ENCODE data around the gene LELP1. TPM values are rescaled to one million over a fixed set of nuclear protein-coding genes. Genes with fewer than 3 reads are reported as not detected.
"Not testable (repeated sequence)": the region's sequence is repeated elsewhere in the genome, so short reads cannot be mapped to it uniquely, and the experiment has no call there.

The LELP1 gene
- total RNA-seq = not detected
- not detected for total RNA-seq (2013)
- 0 to 0.05 (median 0) reads per million in 29 experiments for total RNA-seq

- no peak within 1 kb of the TSS for H3K27ac ChIP-seq (ENCODE audit: low read length)
- CTCF ChIA-PET = no interaction called here
- no peak within 1 kb of the TSS for H3K4me3 ChIP-seq (ENCODE audit: control insufficient read depth in 1 of 2, extremely low read depth in 1 of 2, low read length in 1 of 2)
- no peaks in the 10 kb centered on the region for H3K4me1 Mint-ChIP-seq
- ATAC-seq (replicated peaks in 1 of 4) (no peak), DNase-seq (no peak)
- peaks cover 41 to 56% of the 10 kb centered on the region in 2 donors for H3K27me3 Mint-ChIP-seq
- H3K36me3 Mint-ChIP-seq = no peaks in the 10 kb centered on the region
- no peak within 1 kb of the TSS for H3K27ac Mint-ChIP-seq
- POLR2A ChIA-PET = no interaction called here
- no peaks in the 10 kb centered on the region for H3K9me3 ChIP-seq
- H3K4me3 Mint-ChIP-seq = no peak within 1 kb of the TSS
- no peaks in the 10 kb centered on the region for H3K36me3 ChIP-seq (ENCODE audit: control insufficient read depth in 2 of 2, extremely low read depth in 1 of 2, insufficient read depth in 1 of 2, low read length in 1 of 2)
- no CpG with 5 or more reads among the region's 1 CpG for whole genome bisulfite sequencing (ENCODE audit: insufficient coverage)
- H3K9me3 Mint-ChIP-seq = no peaks in the 10 kb centered on the region
- H3K27me3 ChIP-seq (replicated peaks in 1 of 2; ENCODE audit: control insufficient read depth in 2 of 2, extremely low read depth in 1 of 2, insufficient read depth in 2 of 2, low read length in 1 of 2) = peaks cover 5 to 15% of the 10 kb centered on the region in 2 experiments
- H3K4me1 ChIP-seq (ENCODE audit: control insufficient read depth in 1 of 2, extremely low read depth in 1 of 2, insufficient read depth in 2 of 2, low read length in 2 of 2) = no peaks in the 10 kb centered on the region
Observed at GRCh38 chr1:153203130-153203529, at the start of gene LELP1. Gene LELP1 (plus strand): TSS chr1:153203430. CDS start chr1:153204708, 1,278 bp downstream.

GRCh38 chr1:153155541-153155940 is 47.7 kb upstream of the LELP1 start:
- H3K27me3 ChIP-seq (replicated peaks in 1 of 2; ENCODE audit: control insufficient read depth in 2 of 2, extremely low read depth in 1 of 2, insufficient read depth in 2 of 2, low read length in 1 of 2) = peaks cover 5 to 6% of the 10 kb centered on the region in 2 experiments
- no peaks in the 10 kb centered on the region for H3K4me1 Mint-ChIP-seq

GRCh38 chr1:153168686-153169085 is 34.5 kb upstream of the LELP1 start:
- ChIA-PET POLR2A (no interaction called here), CTCF (no interaction called here)
- WGBS (ENCODE audit: insufficient coverage) = no CpG with 5 or more reads among the region's 2 CpGs
- H3K36me3 ChIP-seq (ENCODE audit: control insufficient read depth in 2 of 2, extremely low read depth in 1 of 2, insufficient read depth in 1 of 2, low read length in 1 of 2) = no peaks in the 10 kb centered on the region
- H3K4me1 Mint-ChIP-seq = no peaks in the 10 kb centered on the region
- ATAC-seq (replicated peaks in 1 of 4) (no peak), DNase-seq (no peak)
- H3K27me3 Mint-ChIP-seq = peaks cover 29 to 35% of the 10 kb centered on the region in 2 donors
- no peaks in the 10 kb centered on the region for H3K36me3 Mint-ChIP-seq
- H3K4me3 Mint-ChIP-seq = no peak overlapping the region
- H3K4me3 ChIP-seq (ENCODE audit: control insufficient read depth in 1 of 2, extremely low read depth in 1 of 2, low read length in 1 of 2) = no peak overlapping the region
- H3K9me3 ChIP-seq = no peaks in the 10 kb centered on the region
- H3K27me3 ChIP-seq (replicated peaks in 1 of 2; ENCODE audit: control insufficient read depth in 2 of 2, extremely low read depth in 1 of 2, insufficient read depth in 2 of 2, low read length in 1 of 2) = peaks cover 3 to 8% of the 10 kb centered on the region in 2 experiments
- H3K27ac Mint-ChIP-seq = no peak overlapping the region
- H3K4me1 ChIP-seq (ENCODE audit: control insufficient read depth in 1 of 2, extremely low read depth in 1 of 2, insufficient read depth in 2 of 2, low read length in 2 of 2) = no peaks in the 10 kb centered on the region
- no peak overlapping the region for H3K27ac ChIP-seq (ENCODE audit: low read length)
- no peaks in the 10 kb centered on the region for H3K9me3 Mint-ChIP-seq

More at GRCh38 chr1:153155541-153155940, 47.7 kb upstream of the LELP1 start:
- no peak overlapping the region for H3K27ac ChIP-seq (ENCODE audit: low read length)
- no peak for ATAC-seq (replicated peaks in 1 of 4)
- 83% methylated on average over 1 of the region's 2 CpGs for WGBS (ENCODE audit: insufficient coverage)
- H3K9me3 Mint-ChIP-seq = peaks cover 7 to 17% (median 8%) of the 10 kb centered on the region in 3 donors
- H3K9me3 ChIP-seq = no peaks in the 10 kb centered on the region
- DNase-seq = no peak
- ChIA-PET POLR2A (no interaction called here), CTCF (no interaction called here)
- H3K36me3 ChIP-seq (ENCODE audit: control insufficient read depth in 2 of 2, extremely low read depth in 1 of 2, insufficient read depth in 1 of 2, low read length in 1 of 2) = no peaks in the 10 kb centered on the region
- H3K27me3 Mint-ChIP-seq = peaks cover 28 to 31% of the 10 kb centered on the region in 2 donors
- H3K4me1 ChIP-seq (ENCODE audit: control insufficient read depth in 1 of 2, extremely low read depth in 1 of 2, insufficient read depth in 2 of 2, low read length in 2 of 2) = no peaks in the 10 kb centered on the region
- H3K36me3 Mint-ChIP-seq = peaks cover 5% of the 10 kb centered on the region
- no peak overlapping the region for H3K4me3 Mint-ChIP-seq
- H3K4me3 ChIP-seq (ENCODE audit: control insufficient read depth in 1 of 2, extremely low read depth in 1 of 2, low read length in 1 of 2) = no peak overlapping the region
- H3K27ac Mint-ChIP-seq = no peak overlapping the region

- no peak overlapping the region for H3K4me3 Mint-ChIP-seq
- ChIA-PET POLR2A (no interaction called here), CTCF (interaction anchor here in 1 of 2 donors (0.6 kb wide), 1 partner anchor 631 kb away, joined by 4 read pairs; no protein-coding TSS in a partner anchor)
- no peaks in the 10 kb centered on the region for H3K36me3 Mint-ChIP-seq
- no peak overlapping the region for H3K27ac Mint-ChIP-seq
- H3K36me3 ChIP-seq (ENCODE audit: control insufficient read depth in 2 of 2, extremely low read depth in 1 of 2, insufficient read depth in 1 of 2, low read length in 1 of 2) = no peaks in the 10 kb centered on the region
- H3K4me1 Mint-ChIP-seq = no peaks in the 10 kb centered on the region
- H3K27ac ChIP-seq (ENCODE audit: low read length) = no peak overlapping the region
- H3K4me1 ChIP-seq (ENCODE audit: control insufficient read depth in 1 of 2, extremely low read depth in 1 of 2, insufficient read depth in 2 of 2, low read length in 2 of 2) = no peaks in the 10 kb centered on the region
- ATAC-seq (replicated peaks in 1 of 4) (no peak), DNase-seq (no peak)
- no peaks in the 10 kb centered on the region for H3K9me3 Mint-ChIP-seq
- H3K9me3 ChIP-seq = no peaks in the 10 kb centered on the region
- peaks cover 25 to 30% of the 10 kb centered on the region in 2 donors for H3K27me3 Mint-ChIP-seq
- H3K27me3 ChIP-seq (replicated peaks in 1 of 2; ENCODE audit: control insufficient read depth in 2 of 2, extremely low read depth in 1 of 2, insufficient read depth in 2 of 2, low read length in 1 of 2) = peaks cover 3 to 4% of the 10 kb centered on the region in 2 experiments
- no peak overlapping the region for H3K4me3 ChIP-seq (ENCODE audit: control insufficient read depth in 1 of 2, extremely low read depth in 1 of 2, low read length in 1 of 2)
Observed at GRCh38 chr1:153174624-153175023, 28.6 kb upstream of the LELP1 start.

GRCh38 chr1:153178922-153179321 is 24.3 kb upstream of the LELP1 start:
- Histone ChIP-seq H3K27me3 (replicated peaks in 1 of 2; ENCODE audit: control insufficient read depth in 2 of 2, extremely low read depth in 1 of 2, insufficient read depth in 2 of 2, low read length in 1 of 2) (peaks cover 0 to 3% of the 10 kb centered on the region in 2 experiments), H3K9me3 (no peaks in the 10 kb centered on the region), H3K4me1 (ENCODE audit: control insufficient read depth in 1 of 2, extremely low read depth in 1 of 2, insufficient read depth in 2 of 2, low read length in 2 of 2) (no peaks in the 10 kb centered on the region), H3K36me3 (ENCODE audit: control insufficient read depth in 2 of 2, extremely low read depth in 1 of 2, insufficient read depth in 1 of 2, low read length in 1 of 2) (no peaks in the 10 kb centered on the region), H3K27ac (ENCODE audit: low read length) (no peak overlapping the region), H3K4me3 (ENCODE audit: control insufficient read depth in 1 of 2, extremely low read depth in 1 of 2, low read length in 1 of 2) (no peak overlapping the region)
- no peak overlapping the region for H3K27ac Mint-ChIP-seq
- H3K4me1 Mint-ChIP-seq = no peaks in the 10 kb centered on the region
- CTCF ChIA-PET = no interaction called here
- no peak overlapping the region for H3K4me3 Mint-ChIP-seq
- ATAC-seq (replicated peaks in 1 of 4) (no peak), DNase-seq (no peak)
- peaks cover 21 to 32% of the 10 kb centered on the region in 2 donors for H3K27me3 Mint-ChIP-seq
- no peaks in the 10 kb centered on the region for H3K36me3 Mint-ChIP-seq
- H3K9me3 Mint-ChIP-seq = no peaks in the 10 kb centered on the region
- POLR2A ChIA-PET = no interaction called here

- ChIA-PET POLR2A (interaction anchor here in 1 of 2 donors (0.5 kb wide), 1 partner anchor 659 kb away, joined by 4 read pairs; no protein-coding TSS in a partner anchor), CTCF (no interaction called here)
- WGBS (ENCODE audit: insufficient coverage) = 60% methylated on average over 1 of the region's 4 CpGs
- DNase-seq (no peak), ATAC-seq (replicated peaks in 1 of 4) (no peak)
- Histone ChIP-seq H3K27ac (ENCODE audit: low read length) (no peak overlapping the region), H3K4me1 (ENCODE audit: control insufficient read depth in 1 of 2, extremely low read depth in 1 of 2, insufficient read depth in 2 of 2, low read length in 2 of 2) (no peaks in the 10 kb centered on the region), H3K27me3 (replicated peaks in 1 of 2; ENCODE audit: control insufficient read depth in 2 of 2, extremely low read depth in 1 of 2, insufficient read depth in 2 of 2, low read length in 1 of 2) (no peaks in the 10 kb centered on the region), H3K36me3 (ENCODE audit: control insufficient read depth in 2 of 2, extremely low read depth in 1 of 2, insufficient read depth in 1 of 2, low read length in 1 of 2) (no peaks in the 10 kb centered on the region), H3K9me3 (no peaks in the 10 kb centered on the region), H3K4me3 (ENCODE audit: control insufficient read depth in 1 of 2, extremely low read depth in 1 of 2, low read length in 1 of 2) (no peak overlapping the region)
- no peaks in the 10 kb centered on the region for H3K36me3 Mint-ChIP-seq
- H3K9me3 Mint-ChIP-seq = peaks cover under 1 to 3% (median 2%) of the 10 kb centered on the region in 3 donors
- no peak overlapping the region for H3K27ac Mint-ChIP-seq
- no peak overlapping the region for H3K4me3 Mint-ChIP-seq
- peaks cover 24 to 27% of the 10 kb centered on the region in 2 donors for H3K27me3 Mint-ChIP-seq
- no peaks in the 10 kb centered on the region for H3K4me1 Mint-ChIP-seq
Observed at GRCh38 chr1:153180556-153180955, 22.7 kb upstream of the LELP1 start.

- H3K27ac ChIP-seq (ENCODE audit: low read length); H3K36me3 Mint-ChIP-seq; H3K4me3 ChIP-seq (ENCODE audit: control insufficient read depth in 1 of 2, extremely low read depth in 1 of 2, low read length in 1 of 2); H3K4me1 ChIP-seq (ENCODE audit: control insufficient read depth in 1 of 2, extremely low read depth in 1 of 2, insufficient read depth in 2 of 2, low read length in 2 of 2); H3K9me3 ChIP-seq; H3K36me3 ChIP-seq (ENCODE audit: control insufficient read depth in 2 of 2, extremely low read depth in 1 of 2, insufficient read depth in 1 of 2, low read length in 1 of 2); DNase-seq; POLR2A ChIA-PET; H3K27ac Mint-ChIP-seq; H3K4me1 Mint-ChIP-seq; CTCF ChIA-PET; ATAC-seq (replicated peaks in 1 of 4); H3K4me3 Mint-ChIP-seq: not testable (repeated sequence)
- Mint-ChIP-seq H3K27me3 (peaks cover 56 to 70% of the 10 kb centered on the region in 2 donors), H3K9me3 (peaks cover 6 to 14% (median 8%) of the 10 kb centered on the region in 3 donors)
- WGBS (ENCODE audit: insufficient coverage) = 80% methylated on average over 1 of the region's 4 CpGs
- H3K27me3 ChIP-seq (replicated peaks in 1 of 2; ENCODE audit: control insufficient read depth in 2 of 2, extremely low read depth in 1 of 2, insufficient read depth in 2 of 2, low read length in 1 of 2) = peaks cover 2 to 21% of the 10 kb centered on the region in 2 experiments
Observed at GRCh38 chr1:153188301-153188700, 14.9 kb upstream of the LELP1 start.
